HepG2 (cell line): Measurements from ENCODE around the gene SMG5. TPM values are rescaled to one million over a fixed set of nuclear protein-coding genes. Genes with fewer than 3 reads are reported as not detected.

ENCODE experiments used
- BCLAF1 ChIP-seq: fragments of 450-650 bp; IDR thresholded peaks from 2 replicates; pipeline ENCODE4 v1.6.1; 2017; ENCODE audit warnings: mild to moderate bottlenecking
- HNRNPK ChIP-seq: fragments of 200-400 bp; formaldehyde crosslinking; IDR thresholded peaks from 2 replicates; pipeline ENCODE4 v1.6.1; 2018; ENCODE audit warnings: low read length, low read depth, moderate library complexity, mild to moderate bottlenecking; ENCODE audit not compliant: poor library complexity, severe bottlenecking
- ISX ChIP-seq: sonication (generic); formaldehyde crosslinking; conservative IDR thresholded peaks from 2 replicates; pipeline ENCODE4 v1.5.0; 2020; ENCODE audit warnings: missing genetic modification reagents
- NCOA1 ChIP-seq: sonication (generic); formaldehyde crosslinking; IDR thresholded peaks from 2 replicates; pipeline ENCODE4 v1.9.0; 2021; ENCODE audit warnings: missing genetic modification reagents
- NFIB ChIP-seq: sonication (generic); formaldehyde crosslinking; IDR thresholded peaks from 2 replicates; pipeline ENCODE4 v1.9.0; 2021; ENCODE audit warnings: missing genetic modification reagents, mild to moderate bottlenecking, borderline replicate concordance
- NFRKB ChIP-seq: fragments of 450-650 bp; IDR thresholded peaks from 2 replicates; pipeline ENCODE4 v1.6.1; 2017
- PTBP1 ChIP-seq: fragments of 200-400 bp; formaldehyde crosslinking; IDR thresholded peaks from 2 replicates; pipeline ENCODE4 v1.6.1; 2018; ENCODE audit warnings: low read length, low read depth; ENCODE audit not compliant: poor library complexity, severe bottlenecking
- RXRB ChIP-seq: IDR thresholded peaks from 2 replicates; pipeline ENCODE4 v1.6.1; 2016; ENCODE audit warnings: borderline replicate concordance, missing genetic modification reagents, missing compliant biosample characterization
- SKIL ChIP-seq: sonication (generic); formaldehyde crosslinking; IDR thresholded peaks from 2 replicates; pipeline ENCODE4 v1.8.0; 2022; ENCODE audit warnings: missing genetic modification reagents, mild to moderate bottlenecking, moderate library complexity, borderline replicate concordance
- TFAP4 ChIP-seq: sonication (generic); IDR thresholded peaks from 2 replicates; pipeline ENCODE4 v1.6.1; 2016; ENCODE audit warnings: low read depth, borderline replicate concordance
- TRIM22 ChIP-seq: fragments of 450-650 bp; IDR thresholded peaks from 2 replicates; pipeline ENCODE4 v1.6.1; 2017
- ZBTB14 ChIP-seq: sonication (generic); formaldehyde crosslinking; IDR thresholded peaks from 2 replicates; pipeline ENCODE4 v1.4.0; 2020; ENCODE audit warnings: missing genetic modification reagents
- ZNF180 ChIP-seq: sonication (generic); formaldehyde crosslinking; IDR thresholded peaks from 2 replicates; pipeline ENCODE4 v1.4.0; 2020; ENCODE audit warnings: low read depth, missing genetic modification reagents, borderline replicate concordance
- ZNF225 ChIP-seq: sonication (generic); formaldehyde crosslinking; IDR thresholded peaks from 2 replicates; pipeline ENCODE4 v1.4.0; 2020; ENCODE audit warnings: mild to moderate bottlenecking, missing genetic modification reagents
- ZNF274 ChIP-seq: sonication (generic); formaldehyde crosslinking; IDR thresholded peaks from 2 replicates; pipeline ENCODE4 v1.5.1; 2020; ENCODE audit warnings: mild to moderate bottlenecking, missing genetic modification reagents
- ZNF383 ChIP-seq: sonication (generic); formaldehyde crosslinking; IDR thresholded peaks from 2 replicates; pipeline ENCODE4 v1.4.0; 2020; ENCODE audit warnings: missing genetic modification reagents, mild to moderate bottlenecking, borderline replicate concordance
- ZNF451 ChIP-seq: sonication (generic); formaldehyde crosslinking; IDR thresholded peaks from 2 replicates; pipeline ENCODE4 v1.5.0; 2020; ENCODE audit warnings: mild to moderate bottlenecking, missing genetic modification reagents
- ZNF460 ChIP-seq: sonication (generic); formaldehyde crosslinking; IDR thresholded peaks from 2 replicates; pipeline ENCODE4 v1.5.1; 2020; ENCODE audit warnings: missing genetic modification reagents, mild to moderate bottlenecking, borderline replicate concordance
- ZNF484 ChIP-seq: sonication (generic); formaldehyde crosslinking; IDR thresholded peaks from 2 replicates; pipeline ENCODE4 v1.5.1; 2020; ENCODE audit warnings: mild to moderate bottlenecking, low read depth, missing genetic modification reagents, borderline replicate concordance
- ZNF552 ChIP-seq: sonication (generic); formaldehyde crosslinking; IDR thresholded peaks from 2 replicates; pipeline ENCODE4 v1.9.0; 2022; ENCODE audit warnings: missing genetic modification reagents, mild to moderate bottlenecking, borderline replicate concordance
- ZNF747 ChIP-seq: sonication (generic); formaldehyde crosslinking; IDR thresholded peaks from 2 replicates; pipeline ENCODE4 v1.8.1; 2023; ENCODE audit warnings: missing genetic modification reagents, mild to moderate bottlenecking, borderline replicate concordance
- polyA plus RNA-seq, 8 experiments: library from polyadenylated mRNA; depleted of rRNA in 3 of 8; stranded (reverse) in 7 of 8; unstranded in 1 of 8; fragments of >200 nt; fragmentation: Illumina TruSeq in 4 of 8; extraction: Trizol in 4 of 8; gene quantifications; 2 replicates each; pipeline versions ENCODE4 v1.2.1 to v1.2.3, GENCODE V29; 2011 to 2016; ENCODE audit warnings: low read depth in 4 of 8, missing spikeins in 1 of 8, mixed read lengths in 1 of 8; ENCODE audit not compliant: insufficient read depth in 1 of 8
- total RNA-seq, 5 experiments: library from RNA; depleted of rRNA; stranded (reverse); fragments of >200 nt; fragmentation: Illumina TruSeq; extraction: Trizol; gene quantifications; 2 replicates each; pipeline ENCODE4 v1.2.3, GENCODE V29; 2016; ENCODE audit warnings: low read depth in 1 of 5

Gene SMG5
- total and polyA plus RNA-seq, 2 of the 13 experiments (the other 11 are each of a cell fraction or from before 2014, with no cell fraction given), result 50.5 to 84.0 TPM

- TF ChIP-seq SKIL (CRISPR knock-in tag), result 0 out of 2 replicates have a peak, but pooled peaks have one; percentile 12
- no peak for TF ChIP-seq ZNF484 (CRISPR knock-in tag)
- no peak for TF ChIP-seq ZNF225 (CRISPR knock-in tag)
- TF ChIP-seq NFIB, result no peak
- peak; percentile 74 for TF ChIP-seq NFRKB
- no peak for TF ChIP-seq TRIM22
- no peak for TF ChIP-seq ZNF383 (CRISPR knock-in tag)
- TF ChIP-seq ZNF274 (CRISPR knock-in tag), result peak; percentile 86
- no peak for TF ChIP-seq ISX (CRISPR knock-in tag)
- no peak for TF ChIP-seq BCLAF1
- TF ChIP-seq RXRB (CRISPR knock-in tag), result peak; percentile 63; the same call in 1 of the 2 replicates
- no peak for TF ChIP-seq ZNF552 (CRISPR knock-in tag)
- TF ChIP-seq ZNF180 (CRISPR knock-in tag), result no peak
- peak; percentile 81; the same call in 1 of the 2 replicates for TF ChIP-seq ZNF451
- no peak for TF ChIP-seq PTBP1
- TF ChIP-seq TFAP4, result peak; percentile 55; the same call in 1 of the 2 replicates
- TF ChIP-seq NCOA1, result 0 out of 2 replicates have a peak, but pooled peaks have one; percentile 17
- TF ChIP-seq ZNF747, result peak; percentile 78; the same call in 1 of the 2 replicates
- no peak for TF ChIP-seq ZBTB14 (CRISPR knock-in tag)
- peak; percentile 68 for TF ChIP-seq HNRNPK
- TF ChIP-seq ZNF460 (CRISPR knock-in tag), result no peak; the same call in 1 of the 2 replicates
Observed at GRCh38 chr1:156282479-156283222, at the start of gene SMG5 (continued).
